ENCODE data around the gene PRDM16. TPM values are rescaled to one million over a fixed set of nuclear protein-coding genes. Genes with fewer than 3 reads are reported as not detected.

The PRDM16 gene
- total RNA-seq, 4 donors from 2014 or later, result 5.9 to 41.7 (median 11.2) TPM

- Histone ChIP-seq H3K27me3 (peaks cover 0 to 17% of the 10 kb centered on the region in 2 donors), H3K4me3 (no peak overlapping the region), H3K4me1 (peaks cover 0 to 71% (median 7%) of the 10 kb centered on the region in 4 donors), H3K27ac (peak overlapping the region in 2 of 4 donors; percentile 71 to 77), H3K36me3 (no peaks in the 10 kb centered on the region), H3K9me3 (peaks cover 0 to 13% (median 0%) of the 10 kb centered on the region in 4 donors)
- DNase-seq (ENCODE audit: low spot score in 2 of 2), result no peak
- WGBS, 2 donors, result 84 to 87% methylated on average over 23 to 28 of the region's 31 CpGs
- no peak for TF ChIP-seq CTCF (IDR thresholded peaks at IDR 0.05)
- no peak for TF ChIP-seq EP300 (IDR thresholded peaks at IDR 0.05)
- no peak for TF ChIP-seq POLR2A (IDR thresholded peaks at IDR 0.05)
Observed at GRCh38 chr1:3241673-3242407, 172.8 kb downstream of the PRDM16 start.

GRCh38 chr1:3242408-3243260, 173.6 kb downstream of the PRDM16 start:
- no peak overlapping the region for H3K4me3 ChIP-seq
- WGBS, 2 donors, result 82 to 86% methylated on average over 33 to 35 of the region's 35 CpGs
- peaks cover 0 to 25% of the 10 kb centered on the region in 2 donors for H3K27me3 ChIP-seq
- no peaks in the 10 kb centered on the region for H3K36me3 ChIP-seq
- no peak for DNase-seq (ENCODE audit: low spot score in 2 of 2)
- TF ChIP-seq EP300 (IDR thresholded peaks at IDR 0.05) (no peak), CTCF (IDR thresholded peaks at IDR 0.05) (no peak), POLR2A (IDR thresholded peaks at IDR 0.05) (no peak)
- H3K4me1 ChIP-seq, result peaks cover 0 to 71% (median 7%) of the 10 kb centered on the region in 4 donors
- H3K27ac ChIP-seq, result no peak overlapping the region
- H3K9me3 ChIP-seq, result peaks cover 0 to 13% (median 0%) of the 10 kb centered on the region in 4 donors

- peaks cover 0 to 30% of the 10 kb centered on the region in 2 donors for H3K27me3 ChIP-seq
- no peaks in the 10 kb centered on the region for H3K36me3 ChIP-seq
- no peak for DNase-seq (ENCODE audit: low spot score in 2 of 2)
- TF ChIP-seq EP300 (IDR thresholded peaks at IDR 0.05) (no peak), POLR2A (IDR thresholded peaks at IDR 0.05) (no peak)
- peaks cover 0 to 72% (median 9%) of the 10 kb centered on the region in 4 donors for H3K4me1 ChIP-seq
- peaks cover 0 to 13% (median 0%) of the 10 kb centered on the region in 4 donors for H3K9me3 ChIP-seq
- WGBS, 2 donors, result 82 to 84% methylated on average over 13 to 15 of the region's 15 CpGs
- no peak overlapping the region for H3K4me3 ChIP-seq
- no peak overlapping the region for H3K27ac ChIP-seq
Observed at GRCh38 chr1:3243304-3243703, 174.3 kb downstream of the PRDM16 start.

- 75 to 76% methylated on average over 37 of the region's 37 CpGs for WGBS, 2 donors
- no peak for DNase-seq (ENCODE audit: low spot score in 2 of 2)
- Histone ChIP-seq H3K27me3 (peaks cover 0 to 38% of the 10 kb centered on the region in 2 donors), H3K4me1 (peaks cover 0 to 75% (median 11%) of the 10 kb centered on the region in 4 donors), H3K4me3 (no peak overlapping the region), H3K36me3 (no peaks in the 10 kb centered on the region), H3K27ac (peak overlapping the region in 1 of 4 donors; percentile 34), H3K9me3 (peaks cover 0 to 3% (median 0%) of the 10 kb centered on the region in 4 donors)
- no peak for TF ChIP-seq EP300 (IDR thresholded peaks at IDR 0.05)
- no peak for TF ChIP-seq POLR2A (IDR thresholded peaks at IDR 0.05)
- TF ChIP-seq CTCF (IDR thresholded peaks at IDR 0.05), result no peak
Observed at GRCh38 chr1:3244025-3244926, 175.3 kb downstream of the PRDM16 start.

GRCh38 chr1:3244927-3245315, 175.9 kb downstream of the PRDM16 start:
- peaks cover 0 to 38% of the 10 kb centered on the region in 2 donors for H3K27me3 ChIP-seq

More at GRCh38 chr1:3244927-3245315, 175.9 kb downstream of the PRDM16 start:
- 49 to 73% methylated on average over 7 of the region's 7 CpGs for WGBS, 2 donors
- no peak for DNase-seq (ENCODE audit: low spot score in 2 of 2)
- Histone ChIP-seq H3K9me3 (no peaks in the 10 kb centered on the region), H3K27ac (peak overlapping the region in 2 of 4 donors; percentile 34 to 71), H3K4me3 (no peak overlapping the region), H3K4me1 (peaks cover 0 to 82% (median 11%) of the 10 kb centered on the region in 4 donors), H3K36me3 (no peaks in the 10 kb centered on the region)
- TF ChIP-seq CTCF (IDR thresholded peaks at IDR 0.05) (no peak), POLR2A (IDR thresholded peaks at IDR 0.05) (no peak), EP300 (IDR thresholded peaks at IDR 0.05) (no peak)
